Immature natural killer cell (primary cell): Measurements from ENCODE around the gene CNTFR. TPM values are rescaled to one million over a fixed set of nuclear protein-coding genes. Genes with fewer than 3 reads are reported as not detected.

Experiments used
- polyA plus RNA-seq, 3 donors: library from polyadenylated mRNA; unstranded; fragments of 300-500 nt; fragmentation: Illumina TruSeq; gene quantifications; one replicate each; pipeline ENCODE4 v1.2.3, GENCODE V29; 2021

The CNTFR gene
- polyA plus RNA-seq, 3 donors from 2014 or later: not detected

Other genes starting within 250 kb of the CNTFR start
- gene MYORG, start 212.8 kb downstream of the CNTFR start, polyA plus RNA-seq: under 1 TPM in 2 of 3 donors, not detected in 1; 0.30 to 0.69 TPM
- 1 to 10 TPM in 2 of 3 donors, under 1 TPM in 1; 0.25 to 2.6 (median 1.6) TPM for gene FAM219A, start 131.2 kb downstream of the CNTFR start, polyA plus RNA-seq
- not detected for gene DNAI1, start 130.9 kb downstream of the CNTFR start, polyA plus RNA-seq
- gene ENHO, start 66.7 kb downstream of the CNTFR start, polyA plus RNA-seq: 10 to 100 TPM in 1 of 3 donors, 1 to 10 TPM in 1, under 1 TPM in 1; 1.00 to 11.3 (median 9.2) TPM
- gene RPP25L, start 22.4 kb upstream of the CNTFR start, polyA plus RNA-seq: 10 to 100 TPM; 42.3 to 52.0 (median 43.4) TPM
- gene DCTN3, start 30.8 kb upstream of the CNTFR start, polyA plus RNA-seq: 100 to 1,000 TPM; 201 to 315 (median 268) TPM
- not detected for gene ARID3C, start 39.3 kb upstream of the CNTFR start, polyA plus RNA-seq
- 100 to 1,000 TPM in 1 of 3 donors, 10 to 100 TPM in 2; 75.8 to 135 (median 85.2) TPM for gene SIGMAR1, start 48.1 kb upstream of the CNTFR start, polyA plus RNA-seq
- gene GALT, start 57.0 kb upstream of the CNTFR start, polyA plus RNA-seq: 10 to 100 TPM; 43.7 to 61.2 (median 47.3) TPM
- gene IL11RA, start 62.5 kb upstream of the CNTFR start, polyA plus RNA-seq: 10 to 100 TPM in 1 of 3 donors, 1 to 10 TPM in 2; 2.9 to 14.0 (median 5.0) TPM
- not detected for gene CCL27, start 72.9 kb upstream of the CNTFR start, polyA plus RNA-seq
- not detected for gene CCL19, start 101.6 kb upstream of the CNTFR start, polyA plus RNA-seq
- gene CCL21, start 120.4 kb upstream of the CNTFR start, polyA plus RNA-seq: not detected